HL-60 (cell line): Measurements from ENCODE around the gene ZFP57.

ENCODE experiments used
- DNase-seq, 2 experiments: peaks; one replicate each; pipeline ENCODE4 v3.0.0-alpha.2; 2010 to 2020; ENCODE audit warnings: low read depth in 1 of 2, low spot score in 1 of 2
- H3K27ac ChIP-seq: fragments of 250-450 bp; sonication (Bioruptor Pico); replicated peaks from 2 replicates; pipeline ENCODE4 v1.5.1; 2020; ENCODE audit warnings: mild to moderate bottlenecking, moderate library complexity
- H3K27me3 ChIP-seq: fragments of 250-450 bp; sonication (Bioruptor Pico); 2 replicates; pipeline ENCODE4 v1.5.1; 2021; ENCODE audit warnings: mild to moderate bottlenecking, moderate library complexity; ENCODE audit not compliant: insufficient read depth, poor library complexity, severe bottlenecking
- H3K4me3 ChIP-seq: replicated peaks from 2 replicates; pipeline ENCODE4 v1.5.1; 2011; ENCODE audit warnings: mild to moderate bottlenecking, control low read depth, low read length; ENCODE audit not compliant: insufficient read depth
- CTCF ChIP-seq: IDR thresholded peaks from one replicate; pipeline ENCODE4 v1.5.1; 2011; ENCODE audit warnings: low read length, control low read depth, inconsistent platforms; ENCODE audit not compliant: insufficient read depth
- GABPA ChIP-seq: IDR thresholded peaks from 2 replicates; pipeline ENCODE4 v1.6.1; 2012; ENCODE audit warnings: low read depth
- POLR2AphosphoS5 ChIP-seq: IDR thresholded peaks from 2 replicates; pipeline ENCODE4 v1.6.1; 2012; ENCODE audit warnings: low read depth
- SPI1 ChIP-seq: IDR thresholded peaks from 2 replicates; pipeline ENCODE4 v1.6.1; 2012; ENCODE audit warnings: low read depth, mild to moderate bottlenecking, borderline replicate concordance
- TF ChIP-seq, protein P1 (sequence below): IDR thresholded peaks from 2 replicates; pipeline ENCODE4 v1.6.1; 2012; ENCODE audit warnings: low read depth; ENCODE audit not compliant: insufficient replicate concordance

ZFP57 gene

DNA sequence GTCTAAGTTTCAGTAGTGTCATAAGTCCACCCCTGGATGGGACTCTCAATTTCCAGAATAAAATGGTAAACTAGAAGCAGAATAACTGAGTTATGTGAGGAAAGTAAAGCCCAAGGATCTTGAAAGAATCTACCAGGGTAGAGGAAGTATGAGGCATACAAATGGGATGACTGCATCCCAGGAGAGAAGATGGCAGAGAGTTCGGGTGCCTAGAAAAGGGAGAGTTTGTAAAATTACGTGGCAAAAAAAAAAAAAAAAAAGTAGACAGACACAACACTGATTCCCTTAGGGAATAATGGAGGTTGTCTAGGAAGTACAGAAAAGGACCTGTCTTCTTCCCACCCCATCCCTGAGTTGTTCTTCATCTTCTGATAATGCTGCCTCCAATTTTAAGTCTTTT, 51.4 kb downstream of the ZFP57 start:
- TF ChIP-seq CTCF (no peak), SPI1 (no peak), GABPA (no peak), POLR2AphosphoS5 (no peak)
- TF ChIP-seq, protein P1, sequence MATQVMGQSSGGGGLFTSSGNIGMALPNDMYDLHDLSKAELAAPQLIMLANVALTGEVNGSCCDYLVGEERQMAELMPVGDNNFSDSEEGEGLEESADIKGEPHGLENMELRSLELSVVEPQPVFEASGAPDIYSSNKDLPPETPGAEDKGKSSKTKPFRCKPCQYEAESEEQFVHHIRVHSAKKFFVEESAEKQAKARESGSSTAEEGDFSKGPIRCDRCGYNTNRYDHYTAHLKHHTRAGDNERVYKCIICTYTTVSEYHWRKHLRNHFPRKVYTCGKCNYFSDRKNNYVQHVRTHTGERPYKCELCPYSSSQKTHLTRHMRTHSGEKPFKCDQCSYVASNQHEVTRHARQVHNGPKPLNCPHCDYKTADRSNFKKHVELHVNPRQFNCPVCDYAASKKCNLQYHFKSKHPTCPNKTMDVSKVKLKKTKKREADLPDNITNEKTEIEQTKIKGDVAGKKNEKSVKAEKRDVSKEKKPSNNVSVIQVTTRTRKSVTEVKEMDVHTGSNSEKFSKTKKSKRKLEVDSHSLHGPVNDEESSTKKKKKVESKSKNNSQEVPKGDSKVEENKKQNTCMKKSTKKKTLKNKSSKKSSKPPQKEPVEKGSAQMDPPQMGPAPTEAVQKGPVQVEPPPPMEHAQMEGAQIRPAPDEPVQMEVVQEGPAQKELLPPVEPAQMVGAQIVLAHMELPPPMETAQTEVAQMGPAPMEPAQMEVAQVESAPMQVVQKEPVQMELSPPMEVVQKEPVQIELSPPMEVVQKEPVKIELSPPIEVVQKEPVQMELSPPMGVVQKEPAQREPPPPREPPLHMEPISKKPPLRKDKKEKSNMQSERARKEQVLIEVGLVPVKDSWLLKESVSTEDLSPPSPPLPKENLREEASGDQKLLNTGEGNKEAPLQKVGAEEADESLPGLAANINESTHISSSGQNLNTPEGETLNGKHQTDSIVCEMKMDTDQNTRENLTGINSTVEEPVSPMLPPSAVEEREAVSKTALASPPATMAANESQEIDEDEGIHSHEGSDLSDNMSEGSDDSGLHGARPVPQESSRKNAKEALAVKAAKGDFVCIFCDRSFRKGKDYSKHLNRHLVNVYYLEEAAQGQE, result no peak
- DNase-seq, result no peak
- Histone ChIP-seq H3K27me3 (peaks cover 70% of the 10 kb centered on the region), H3K27ac (no peak overlapping the region), H3K4me3 (no peak overlapping the region)

DNA sequence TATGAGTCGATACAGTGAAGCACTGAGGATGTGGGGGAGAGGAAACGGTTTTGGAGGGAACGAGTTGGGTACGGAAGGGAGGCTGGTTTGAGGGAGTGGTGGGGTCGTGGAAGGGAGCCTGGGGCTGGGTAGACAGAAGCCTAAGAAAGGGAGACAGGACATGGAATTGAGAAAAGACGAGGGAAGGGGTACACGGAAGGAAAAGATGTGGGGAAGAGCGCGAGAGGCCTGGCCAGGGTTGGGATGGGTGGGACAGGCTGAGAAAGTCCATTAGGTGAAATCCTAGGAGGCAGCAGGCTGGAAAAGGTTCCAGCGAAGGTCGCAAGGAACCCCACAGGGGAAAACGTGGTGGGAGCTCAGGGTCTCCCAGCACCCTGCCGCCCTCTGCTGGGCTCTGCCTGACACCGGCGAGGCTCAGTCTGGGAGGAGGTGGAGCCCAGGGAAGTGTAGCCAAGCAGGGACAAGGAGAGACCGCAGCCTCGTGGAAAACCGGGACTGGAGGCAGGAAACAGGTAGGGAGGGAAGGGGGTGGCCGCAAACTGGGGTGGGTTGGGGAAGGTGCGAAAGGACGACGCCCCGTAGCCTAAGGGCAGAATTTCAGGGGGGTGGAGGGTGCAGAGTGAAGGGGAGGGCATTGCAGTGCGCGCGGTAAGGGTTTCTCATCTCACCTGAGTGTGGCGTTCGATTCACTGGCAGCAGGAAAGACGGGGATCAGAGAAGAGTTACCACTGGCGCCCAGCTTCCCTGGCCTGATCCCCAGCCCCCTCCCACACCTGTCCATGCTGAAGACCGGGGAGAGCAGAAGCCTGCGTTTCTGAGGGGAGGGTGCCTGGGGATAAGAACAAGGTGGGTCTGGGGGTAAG, 52.3 kb downstream of the ZFP57 start:
- DNase-seq, result peak in 1 of 2 experiments; percentile 3
- Histone ChIP-seq H3K27me3 (peaks cover 71% of the 10 kb centered on the region), H3K27ac (no peak overlapping the region), H3K4me3 (peak overlapping the region; percentile 36)
- TF ChIP-seq, protein P1, result no peak
- no peak for TF ChIP-seq POLR2AphosphoS5
- peak; percentile 49 for TF ChIP-seq CTCF

GRCh38 chr6:29627755-29628418, 53.1 kb downstream of the ZFP57 start:
- H3K27ac ChIP-seq, result no peak overlapping the region
- TF ChIP-seq, protein P1, result no peak
- no peak for TF ChIP-seq GABPA
- TF ChIP-seq CTCF, result no peak
- no peak for TF ChIP-seq SPI1
- TF ChIP-seq POLR2AphosphoS5, result no peak
- H3K27me3 ChIP-seq, result peaks cover 63% of the 10 kb centered on the region
- peak overlapping the region; percentile 36 for H3K4me3 ChIP-seq
- no peak for DNase-seq
